ENCODE results near the gene MELK. TPM values are rescaled to one million over a fixed set of nuclear protein-coding genes. Genes with fewer than 3 reads are reported as not detected.

Gene MELK
- total RNA-seq, 1 donor from 2014 or later: 59.2 TPM

DNA sequence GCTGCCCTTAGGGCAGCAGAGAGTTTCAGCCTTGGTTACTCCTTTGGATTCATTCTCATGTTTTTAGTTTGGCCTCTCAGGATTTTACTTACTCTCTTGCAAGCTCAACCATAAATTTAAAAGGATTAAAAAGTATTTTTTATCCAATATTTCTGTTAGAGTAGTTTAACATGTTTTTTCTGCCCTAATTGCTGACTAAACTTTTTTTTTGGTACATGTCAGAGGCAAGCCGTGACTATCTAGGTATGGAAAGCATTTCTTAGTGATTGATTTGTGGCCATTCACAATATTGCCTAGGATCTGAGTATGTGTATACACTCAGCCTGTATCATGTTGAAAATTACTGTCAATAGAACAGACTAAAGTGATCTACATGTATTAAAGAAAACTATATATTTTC is 92.1 kb downstream of the MELK start:
- Mint-ChIP-seq H3K4me1 (no peaks in the 10 kb centered on the region), H3K27ac (ENCODE audit: unreplicated experiment) (no peak overlapping the region)
- TF ChIP-seq, protein P1, sequence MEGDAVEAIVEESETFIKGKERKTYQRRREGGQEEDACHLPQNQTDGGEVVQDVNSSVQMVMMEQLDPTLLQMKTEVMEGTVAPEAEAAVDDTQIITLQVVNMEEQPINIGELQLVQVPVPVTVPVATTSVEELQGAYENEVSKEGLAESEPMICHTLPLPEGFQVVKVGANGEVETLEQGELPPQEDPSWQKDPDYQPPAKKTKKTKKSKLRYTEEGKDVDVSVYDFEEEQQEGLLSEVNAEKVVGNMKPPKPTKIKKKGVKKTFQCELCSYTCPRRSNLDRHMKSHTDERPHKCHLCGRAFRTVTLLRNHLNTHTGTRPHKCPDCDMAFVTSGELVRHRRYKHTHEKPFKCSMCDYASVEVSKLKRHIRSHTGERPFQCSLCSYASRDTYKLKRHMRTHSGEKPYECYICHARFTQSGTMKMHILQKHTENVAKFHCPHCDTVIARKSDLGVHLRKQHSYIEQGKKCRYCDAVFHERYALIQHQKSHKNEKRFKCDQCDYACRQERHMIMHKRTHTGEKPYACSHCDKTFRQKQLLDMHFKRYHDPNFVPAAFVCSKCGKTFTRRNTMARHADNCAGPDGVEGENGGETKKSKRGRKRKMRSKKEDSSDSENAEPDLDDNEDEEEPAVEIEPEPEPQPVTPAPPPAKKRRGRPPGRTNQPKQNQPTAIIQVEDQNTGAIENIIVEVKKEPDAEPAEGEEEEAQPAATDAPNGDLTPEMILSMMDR (conservative IDR thresholded peaks at IDR 0.05): no peak

DNA sequence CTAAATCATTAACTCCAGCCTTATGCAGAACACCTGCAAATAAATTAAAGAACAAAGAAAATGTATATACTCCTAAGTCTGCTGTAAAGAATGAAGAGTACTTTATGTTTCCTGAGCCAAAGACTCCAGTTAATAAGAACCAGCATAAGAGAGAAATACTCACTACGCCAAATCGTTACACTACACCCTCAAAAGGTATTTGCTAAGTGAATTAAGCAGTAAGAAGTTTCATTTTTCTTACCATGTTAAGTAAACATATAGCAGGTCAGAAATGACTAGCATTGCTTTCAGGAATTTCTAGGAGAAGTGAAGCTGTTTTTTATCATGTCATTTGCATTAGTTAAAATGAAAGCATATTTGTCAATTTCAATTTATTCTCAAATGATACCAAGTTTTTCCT is 92.7 kb downstream of the MELK start:
- Mint-ChIP-seq H3K36me3 (ENCODE audit: low read depth) (peaks cover 12% of the 10 kb centered on the region), H3K4me1 (no peaks in the 10 kb centered on the region), H3K27me3 (ENCODE audit: low read depth) (no peaks in the 10 kb centered on the region), H3K9me3 (no peaks in the 10 kb centered on the region), H3K4me3 (no peak overlapping the region), H3K27ac (ENCODE audit: unreplicated experiment) (no peak overlapping the region)
- TF ChIP-seq, protein P1 (conservative IDR thresholded peaks at IDR 0.05): no peak
- no peak for DNase-seq (ENCODE audit: low read depth, low spot score)

More for the DNA sequence above, 92.1 kb downstream of the MELK start:
- no peak overlapping the region for H3K4me3 Mint-ChIP-seq
- H3K9me3 Mint-ChIP-seq: no peaks in the 10 kb centered on the region
- DNase-seq (ENCODE audit: low read depth, low spot score): no peak
- H3K36me3 Mint-ChIP-seq (ENCODE audit: low read depth): peaks cover 12% of the 10 kb centered on the region
- no peaks in the 10 kb centered on the region for H3K27me3 Mint-ChIP-seq (ENCODE audit: low read depth)

DNA sequence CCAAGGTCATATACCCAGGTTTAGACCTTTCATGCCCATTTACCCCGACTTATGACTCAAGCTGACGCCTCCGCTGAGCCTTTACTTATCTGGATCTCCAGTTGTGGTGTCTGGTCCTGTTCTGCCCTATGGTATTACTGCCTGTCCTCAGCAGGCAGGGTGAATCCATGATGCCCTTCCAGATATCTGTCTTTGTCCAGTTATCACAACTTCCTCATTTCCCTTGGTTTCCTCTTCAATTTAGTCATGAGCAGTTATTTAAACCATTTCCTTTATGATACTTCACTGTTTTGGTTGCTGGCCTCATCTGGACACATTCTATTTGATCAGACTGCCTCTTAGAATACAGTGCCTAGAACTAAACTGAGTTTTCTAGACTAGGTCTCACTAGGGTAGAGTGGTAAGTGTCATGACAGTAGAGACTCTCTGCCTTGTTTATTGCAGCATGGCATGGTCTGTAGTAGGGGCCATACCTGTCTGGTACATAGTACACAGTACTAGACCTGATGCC is 93.3 kb downstream of the MELK start:
- Mint-ChIP-seq H3K27ac (ENCODE audit: unreplicated experiment) (no peak overlapping the region), H3K9me3 (no peaks in the 10 kb centered on the region), H3K27me3 (ENCODE audit: low read depth) (no peaks in the 10 kb centered on the region), H3K36me3 (ENCODE audit: low read depth) (peaks cover 11% of the 10 kb centered on the region), H3K4me3 (no peak overlapping the region), H3K4me1 (no peaks in the 10 kb centered on the region)
- TF ChIP-seq, protein P1 (conservative IDR thresholded peaks at IDR 0.05): no peak
- no peak for DNase-seq (ENCODE audit: low read depth, low spot score)

DNA sequence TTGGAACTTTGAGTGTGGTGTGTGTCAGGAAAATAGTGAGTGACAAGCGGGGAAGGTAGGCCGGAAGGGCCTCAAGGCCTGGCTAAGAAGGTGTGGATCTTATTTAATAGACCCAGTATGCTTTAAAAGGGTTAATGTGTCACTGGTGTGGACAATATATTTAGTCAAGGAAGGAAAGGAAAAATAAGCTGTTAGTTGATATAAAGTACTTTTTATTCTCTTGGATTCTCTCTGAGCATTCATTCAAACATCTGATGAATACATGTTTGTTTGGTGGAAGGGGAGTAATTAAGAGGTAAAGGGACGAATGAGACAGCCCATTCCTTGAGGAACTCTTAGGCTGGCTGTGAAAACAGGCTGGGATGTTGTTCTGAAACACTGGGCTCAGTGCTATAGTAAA is 98.9 kb downstream of the MELK start:
- TF ChIP-seq, protein P1 (conservative IDR thresholded peaks at IDR 0.05): no peak
- Mint-ChIP-seq H3K9me3 (no peaks in the 10 kb centered on the region), H3K27ac (ENCODE audit: unreplicated experiment) (no peak overlapping the region), H3K36me3 (ENCODE audit: low read depth) (peaks cover 3% of the 10 kb centered on the region), H3K4me3 (no peak overlapping the region), H3K4me1 (no peaks in the 10 kb centered on the region), H3K27me3 (ENCODE audit: low read depth) (no peaks in the 10 kb centered on the region)
- no peak for DNase-seq (ENCODE audit: low read depth, low spot score)

DNA sequence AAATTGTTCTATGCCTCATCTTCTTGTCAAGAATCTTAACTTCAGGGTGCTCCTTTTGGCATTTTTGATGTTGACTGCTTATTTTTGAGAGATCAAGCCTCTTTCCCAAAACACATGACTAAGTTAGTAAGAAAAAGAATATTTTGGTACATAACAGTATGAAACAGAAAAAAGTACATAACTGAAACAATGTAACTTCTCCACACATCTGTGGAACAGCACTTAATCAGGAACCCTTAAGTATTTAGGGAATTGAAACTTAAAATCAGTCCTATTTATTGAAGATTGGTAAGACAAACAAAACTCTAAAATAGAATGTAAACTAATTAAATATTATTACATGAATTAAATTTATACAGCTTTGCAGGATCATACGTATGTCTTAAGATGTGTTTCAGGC is 103.4 kb downstream of the MELK start:
- H3K27ac Mint-ChIP-seq (ENCODE audit: unreplicated experiment): no peak overlapping the region
- H3K36me3 Mint-ChIP-seq (ENCODE audit: low read depth): peaks cover 16% of the 10 kb centered on the region
- DNase-seq (ENCODE audit: low read depth, low spot score): no peak
- TF ChIP-seq, protein P1 (conservative IDR thresholded peaks at IDR 0.05): no peak
- no peaks in the 10 kb centered on the region for H3K4me1 Mint-ChIP-seq
- no peak overlapping the region for H3K4me3 Mint-ChIP-seq
- H3K9me3 Mint-ChIP-seq: peaks cover 7% of the 10 kb centered on the region
- H3K27me3 Mint-ChIP-seq (ENCODE audit: low read depth): no peaks in the 10 kb centered on the region
